Erythroblast (primary cell): ENCODE measurements around the gene ST6GALNAC2.

ENCODE experiments used
- GATA1 ChIP-seq: IDR thresholded peaks from 2 replicates; pipeline ENCODE4 v1.6.1; 2011; ENCODE audit warnings: low read depth, mild to moderate bottlenecking, control low read depth, low read length, moderate library complexity
- POLR2A ChIP-seq: IDR thresholded peaks from 2 replicates; pipeline ENCODE4 v1.6.1; 2011; ENCODE audit warnings: mild to moderate bottlenecking, low read length

DNA sequence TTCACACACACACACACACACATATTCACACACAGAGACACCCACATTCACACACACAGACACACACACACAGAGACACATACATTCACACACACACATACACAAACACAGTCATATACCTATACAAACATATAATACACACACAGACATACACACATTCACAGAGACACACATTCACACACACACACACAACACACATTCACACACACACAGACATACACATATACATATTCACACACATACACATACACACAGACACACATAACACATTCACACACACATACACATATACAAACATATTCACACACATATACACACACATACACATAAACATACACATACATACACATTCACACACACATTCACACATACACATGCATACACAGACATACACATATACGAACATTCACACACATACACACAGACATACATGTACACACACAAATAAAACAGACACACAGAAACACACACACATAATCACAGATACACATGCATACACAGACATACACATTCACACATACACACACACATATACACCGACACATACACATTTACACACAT lies 37.9 kb downstream of the ST6GALNAC2 start:
- TF ChIP-seq POLR2A = no peak
- TF ChIP-seq GATA1 = no peak
